Dedifferentiated amniotic fluid mesenchymal stem cell (primary cell): ENCODE data around the gene MRPS11.
"Not testable (repeated sequence)": the region's sequence is repeated elsewhere in the genome, so short reads cannot be mapped to it uniquely, and the experiment has no call there.

Experiments used
- DNase-seq: peaks from one replicate; pipeline ENCODE4 v3.0.0-alpha.2; 2016; ENCODE audit errors: extremely low spot score

The MRPS11 gene

DNA sequence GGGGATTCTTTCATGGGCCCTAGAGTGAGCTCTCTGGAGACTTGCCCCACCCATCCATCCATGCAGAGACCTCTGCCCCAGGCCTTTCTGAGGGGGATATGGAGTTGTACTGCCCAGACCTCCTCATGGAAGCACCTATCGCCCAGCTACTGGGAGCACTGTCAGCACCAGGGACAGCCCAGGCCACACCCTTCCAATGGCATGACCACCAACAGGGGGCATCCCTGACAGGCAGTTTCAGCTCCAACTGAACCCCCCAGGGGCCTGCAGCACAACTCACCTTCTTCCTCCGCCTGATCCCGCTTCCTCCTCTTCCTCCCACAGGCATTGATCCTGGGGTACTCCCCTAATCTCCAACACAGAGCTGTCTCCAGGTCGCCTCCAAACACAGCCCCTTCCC lies 21.8 kb downstream of the MRPS11 start:
- no peak for DNase-seq

DNA sequence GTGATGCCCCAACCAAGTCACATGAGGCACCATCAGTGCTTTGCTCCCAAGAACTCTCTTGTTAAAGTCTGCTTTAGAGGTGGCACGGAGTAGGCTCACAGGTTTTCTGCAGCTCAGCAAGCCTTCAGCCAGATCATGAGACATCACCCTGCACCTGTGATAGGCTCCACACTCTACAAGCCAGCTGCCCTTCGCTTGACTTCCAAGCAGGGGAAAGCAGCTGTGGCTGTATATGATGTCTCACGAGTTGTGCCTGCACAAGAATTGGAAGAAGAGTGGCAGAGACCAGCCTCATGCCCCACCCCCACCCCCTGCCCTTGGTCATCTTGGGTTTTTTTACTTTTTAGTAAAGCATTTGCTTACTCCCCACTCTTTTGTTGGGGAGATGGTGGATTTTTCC lies 22.5 kb downstream of the MRPS11 start:
- DNase-seq: no peak

DNA sequence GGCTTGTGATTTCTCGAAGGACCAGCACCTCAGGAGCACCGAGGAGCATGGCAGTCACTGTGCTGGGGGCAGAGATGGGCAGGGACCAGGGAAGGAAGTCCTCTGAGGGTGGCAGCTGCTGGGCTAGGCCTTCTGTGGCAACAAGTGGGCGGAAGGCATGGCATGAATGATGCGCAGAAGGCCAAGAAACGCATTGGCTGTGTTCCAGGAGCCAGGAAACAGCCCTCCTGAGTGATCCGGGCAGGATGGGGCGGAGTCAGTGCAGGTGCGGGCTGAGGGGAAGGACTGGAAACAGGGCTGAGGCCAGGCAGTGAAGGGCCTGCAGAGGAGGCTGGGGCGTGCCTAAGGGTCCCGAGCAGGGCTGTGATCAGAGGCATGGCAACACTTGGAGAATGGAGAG lies 23.6 kb downstream of the MRPS11 start:
- no peak for DNase-seq

DNA sequence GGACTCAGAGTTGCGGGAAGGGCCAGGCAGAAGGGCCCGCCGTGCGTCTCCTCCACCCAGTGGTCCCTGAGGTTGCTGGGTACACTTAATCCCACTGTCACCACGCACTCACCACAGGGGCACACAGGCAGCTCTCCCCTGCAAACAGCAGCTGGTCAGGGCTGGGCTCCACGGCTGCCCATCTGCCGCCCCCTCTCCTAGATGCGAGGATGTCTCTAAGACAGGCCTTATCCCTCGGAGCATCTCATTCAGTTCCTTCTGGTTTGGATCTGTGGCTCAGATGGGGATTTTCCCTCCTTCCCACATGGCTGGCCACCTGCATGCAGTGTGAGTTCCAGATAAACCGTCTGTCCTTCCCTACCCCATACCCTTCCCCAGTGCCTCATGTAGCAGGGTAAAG lies 26.3 kb downstream of the MRPS11 start:
- no peak for DNase-seq

DNA sequence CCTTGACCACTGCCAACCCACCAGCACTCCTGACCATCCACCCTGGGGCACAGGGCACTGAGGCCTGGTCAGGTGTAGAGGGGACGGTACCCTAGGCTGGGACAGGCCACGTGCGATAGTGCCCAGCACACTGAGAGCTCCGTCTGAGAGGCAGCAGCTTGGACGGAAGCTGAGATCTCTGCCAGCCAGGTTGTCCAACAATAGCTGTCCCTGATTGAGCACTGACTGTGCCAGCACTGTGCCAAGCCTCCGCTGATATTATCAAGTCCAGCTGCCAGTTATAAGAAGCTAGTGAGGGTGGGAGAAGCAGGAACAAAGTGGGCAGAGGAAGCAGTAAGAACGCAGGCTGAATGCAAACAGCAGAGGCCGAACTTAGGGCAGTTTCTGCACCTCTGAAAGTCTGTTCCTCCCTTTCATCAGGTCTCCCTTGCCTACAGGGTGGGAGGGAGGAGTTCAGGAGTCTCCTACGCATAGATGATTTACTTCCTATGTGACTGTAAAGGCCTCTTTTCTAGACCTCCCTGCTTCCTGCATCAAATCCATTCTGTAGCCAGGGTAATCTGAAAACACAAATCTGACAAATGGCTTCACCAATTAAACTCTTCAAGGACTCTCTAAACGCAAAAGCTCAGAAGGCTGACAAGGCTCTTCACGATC lies 29.7 kb downstream of the MRPS11 start:
- no peak for DNase-seq

DNA sequence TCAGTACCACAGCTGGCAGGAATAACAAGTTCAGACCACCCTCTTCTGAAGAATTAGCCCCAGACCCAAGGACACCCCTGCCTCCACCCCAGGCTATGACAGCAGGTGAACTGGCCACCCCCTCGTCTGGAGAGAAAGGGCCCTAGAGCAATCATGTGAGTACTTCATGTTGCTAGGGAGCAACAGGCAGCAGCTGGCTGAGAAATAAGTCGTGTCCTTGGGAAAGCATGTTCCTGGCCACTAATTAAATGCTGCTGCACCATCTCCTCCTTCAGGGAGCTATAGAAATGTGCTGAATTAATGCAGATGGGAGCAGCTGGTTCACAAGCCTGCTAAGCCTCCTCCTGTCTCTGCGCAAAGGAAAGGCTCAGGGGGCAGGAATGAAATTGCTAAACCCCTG lies 31.5 kb downstream of the MRPS11 start:
- DNase-seq: no peak

DNA sequence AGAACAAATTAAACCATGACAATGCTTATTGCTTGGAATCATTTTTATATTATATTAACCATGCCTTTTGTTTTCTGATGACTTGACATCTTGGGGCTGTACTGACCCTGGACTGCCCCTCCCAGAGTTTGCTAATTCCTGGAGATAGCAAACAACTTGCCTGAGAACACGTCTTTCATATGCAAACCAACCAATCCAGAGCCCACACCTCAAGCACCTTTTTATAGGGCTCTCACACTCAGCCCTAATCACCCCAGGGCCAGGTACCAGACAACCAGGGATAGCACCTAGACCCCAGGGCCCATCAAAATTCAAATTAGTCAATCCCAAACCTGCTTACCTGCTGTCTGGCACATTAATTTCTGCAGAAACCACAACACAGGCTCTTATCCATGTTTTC lies 36.9 kb downstream of the MRPS11 start:
- no peak for DNase-seq

DNA sequence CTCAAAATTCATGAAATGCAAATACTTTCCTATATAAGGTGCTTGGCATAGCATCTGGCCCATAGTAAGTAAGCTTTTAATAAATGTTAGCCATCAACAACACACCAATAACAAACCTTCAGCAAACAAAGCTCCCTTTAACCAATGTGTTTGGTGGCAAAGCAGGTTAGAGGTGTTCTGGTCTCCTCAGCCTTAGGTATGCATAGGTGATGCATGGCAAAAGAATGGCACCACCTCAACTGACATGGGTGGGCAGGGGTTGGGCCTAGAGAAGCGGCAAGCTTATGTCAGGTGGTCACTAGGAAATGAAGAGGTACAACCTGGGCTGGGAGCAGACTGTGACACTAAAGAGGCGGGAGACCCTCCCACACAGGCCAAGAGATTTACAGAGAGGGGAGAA lies 38.2 kb downstream of the MRPS11 start:
- DNase-seq: no peak

DNA sequence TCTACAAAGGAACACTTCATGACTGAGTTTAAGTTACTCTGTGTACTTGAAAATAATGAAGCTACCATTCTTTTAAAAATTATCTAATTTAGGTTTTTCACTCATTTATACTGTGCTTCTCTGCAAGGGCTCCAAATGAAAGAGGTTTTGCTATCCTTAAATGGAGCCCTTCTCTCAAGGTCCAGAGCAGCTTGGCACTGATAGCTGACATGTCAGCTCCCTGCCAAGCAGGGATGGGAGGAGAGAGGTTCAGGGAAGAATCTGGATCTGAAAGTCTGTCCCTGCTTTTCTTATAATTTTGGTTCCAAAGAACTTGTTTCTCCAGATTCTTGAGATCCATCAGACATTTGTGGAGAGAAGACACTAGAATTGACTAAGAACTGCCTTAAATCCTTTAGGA lies 39.1 kb downstream of the MRPS11 start:
- DNase-seq: no peak

DNA sequence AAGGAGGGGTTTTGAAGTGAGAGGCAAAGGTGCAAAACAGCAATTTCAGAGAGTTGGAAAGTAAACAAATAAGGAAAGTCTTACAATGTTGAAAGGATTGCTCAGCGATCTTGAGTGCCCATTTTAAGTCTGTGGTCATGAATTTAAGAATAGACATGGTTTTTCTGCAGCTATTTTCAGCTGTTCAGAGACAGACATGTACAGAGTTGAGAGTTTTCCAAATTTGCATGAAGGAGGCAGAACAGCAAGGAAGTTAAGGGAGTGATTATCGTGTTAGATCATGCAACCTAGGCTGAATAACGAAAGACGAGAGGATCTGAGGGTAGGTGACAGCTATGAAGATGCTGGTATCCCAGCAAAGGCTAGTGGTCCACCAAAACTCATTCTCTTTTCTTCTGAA lies 41.8 kb downstream of the MRPS11 start:
- no peak for DNase-seq

DNA sequence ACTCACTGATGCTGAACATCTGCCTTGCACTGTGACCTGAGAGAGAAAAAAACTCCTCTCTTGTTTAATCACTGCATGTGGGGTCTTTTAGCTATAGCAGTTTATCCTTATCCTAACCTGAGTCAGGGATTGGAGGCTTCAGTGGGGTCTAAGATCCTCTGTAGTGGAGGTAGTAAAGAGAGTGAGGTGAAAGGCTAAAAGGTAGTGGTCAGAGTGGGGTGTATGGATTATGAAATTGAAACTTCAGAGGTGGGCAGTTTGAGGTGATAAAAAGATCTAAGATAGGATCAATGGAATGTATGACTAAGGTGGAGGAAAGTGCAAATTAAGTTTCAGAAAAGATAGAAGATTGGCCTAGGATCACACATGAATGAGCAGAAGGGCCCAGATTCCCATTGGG lies 42.5 kb downstream of the MRPS11 start:
- DNase-seq: no peak

DNA sequence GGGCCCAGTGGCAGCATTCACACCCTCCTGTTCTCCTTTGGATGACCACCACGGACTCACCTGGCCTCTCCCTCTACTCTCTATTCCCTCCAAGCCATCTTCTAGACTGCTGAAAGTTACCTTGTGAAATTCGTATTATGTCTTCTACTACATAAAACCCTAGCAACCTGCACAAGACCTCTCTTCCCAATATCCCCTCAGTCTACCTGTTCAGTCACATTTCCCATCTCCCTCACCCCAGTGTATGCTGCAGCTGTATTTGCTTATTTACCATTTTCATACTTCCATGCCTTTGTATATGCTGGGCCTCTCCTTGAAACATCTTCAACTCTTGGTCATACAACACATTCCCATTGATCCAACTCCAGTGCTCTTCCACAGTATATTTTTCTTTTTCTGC lies 43.7 kb downstream of the MRPS11 start:
- no peak for DNase-seq

DNA sequence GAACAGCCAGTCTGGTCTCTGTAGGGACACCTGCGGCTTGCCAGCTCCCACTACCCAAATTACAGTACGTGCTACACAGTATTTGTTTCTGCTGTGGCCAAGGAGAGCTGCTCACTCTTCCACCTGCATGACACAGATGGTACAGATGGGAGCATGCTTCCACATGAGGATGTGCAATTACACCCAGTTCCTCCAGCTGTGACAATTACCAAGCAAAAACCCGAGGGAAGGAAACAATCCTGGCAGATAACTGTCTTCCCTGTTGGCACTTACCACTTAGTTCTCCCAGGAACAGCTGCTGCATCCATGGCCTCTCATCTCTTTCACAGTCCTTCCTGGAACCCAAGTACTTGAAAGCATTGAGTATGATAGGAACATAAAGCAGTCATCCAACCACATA lies 44.6 kb downstream of the MRPS11 start:
- no peak for DNase-seq

DNA sequence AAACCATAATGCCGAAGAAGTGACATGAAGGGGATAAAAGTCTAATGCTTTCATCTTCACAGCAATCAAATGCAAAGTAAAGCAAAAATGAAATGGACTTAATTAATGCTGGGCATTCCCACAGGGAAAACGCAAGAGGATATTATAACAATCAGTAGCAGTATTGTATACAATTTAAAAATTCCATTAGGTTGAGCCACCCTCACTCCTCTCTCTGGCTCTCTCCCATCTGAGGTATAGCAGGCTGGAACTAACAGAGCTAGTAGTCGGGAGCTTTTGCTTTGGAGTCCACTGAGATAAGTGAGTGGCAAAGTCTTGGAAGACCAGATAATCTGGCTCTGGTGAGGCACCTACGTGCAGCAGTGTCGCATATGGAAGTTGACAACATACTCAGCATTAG lies 45.1 kb downstream of the MRPS11 start:
- DNase-seq: no peak

DNA sequence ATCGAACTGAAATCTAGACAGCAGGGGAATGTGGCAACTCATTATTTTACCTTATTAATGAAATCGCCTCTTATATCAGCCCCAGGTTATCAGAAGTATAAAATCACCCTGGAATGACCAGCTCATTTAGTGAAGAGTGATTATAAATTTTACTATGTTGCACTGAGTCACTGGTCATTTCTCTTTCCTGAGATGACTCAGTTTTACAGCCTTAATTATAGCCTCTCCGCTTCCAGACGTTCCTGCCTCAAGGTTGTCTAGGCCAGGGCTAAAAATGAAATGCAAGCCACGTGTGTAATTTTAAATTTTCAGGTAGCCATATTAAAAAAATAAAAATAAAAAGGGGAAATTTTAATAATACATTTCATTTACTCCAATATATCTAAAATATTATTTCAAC lies 45.7 kb downstream of the MRPS11 start:
- DNase-seq: no peak

DNA sequence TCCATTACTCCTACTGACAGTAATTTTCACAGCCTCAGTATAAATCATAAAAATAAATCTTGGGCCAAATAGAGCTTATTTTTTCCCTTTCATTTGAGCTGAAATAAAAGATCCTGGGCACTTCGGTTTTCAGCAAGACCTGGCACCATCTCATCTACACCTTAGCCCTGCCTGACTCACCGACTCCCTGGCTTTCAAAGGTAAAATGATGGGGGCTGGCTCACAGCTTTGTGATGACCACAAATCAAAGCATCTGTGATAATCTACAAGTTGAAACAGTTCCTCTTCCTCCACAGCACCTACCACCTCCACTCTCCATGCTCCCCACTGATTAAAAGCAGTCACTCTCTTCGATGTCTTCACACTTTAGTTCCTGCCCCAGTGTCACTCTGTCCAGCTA lies 51.4 kb downstream of the MRPS11 start:
- DNase-seq: no peak

DNA sequence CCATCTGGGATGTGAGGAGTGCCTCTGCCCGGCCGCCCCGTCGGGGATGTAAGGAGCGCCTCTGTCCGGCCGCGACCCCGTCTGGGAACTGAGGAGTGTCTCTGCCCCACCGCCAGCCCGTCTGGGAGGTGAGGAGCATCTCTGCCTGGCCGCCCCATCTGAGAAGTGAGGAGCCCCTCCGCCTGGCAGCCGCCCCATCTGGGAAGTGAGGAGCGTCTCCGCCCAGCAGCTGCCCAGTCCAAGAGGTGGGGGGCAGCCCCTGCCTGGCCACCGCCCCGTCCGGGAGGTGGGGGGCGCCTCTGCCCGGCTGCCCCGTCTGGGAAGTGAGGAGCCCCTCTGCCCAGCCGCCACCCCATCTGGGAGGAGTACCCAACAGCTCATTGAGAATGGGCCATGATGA lies 56.6 kb downstream of the MRPS11 start:
- not testable (repeated sequence) for DNase-seq

DNA sequence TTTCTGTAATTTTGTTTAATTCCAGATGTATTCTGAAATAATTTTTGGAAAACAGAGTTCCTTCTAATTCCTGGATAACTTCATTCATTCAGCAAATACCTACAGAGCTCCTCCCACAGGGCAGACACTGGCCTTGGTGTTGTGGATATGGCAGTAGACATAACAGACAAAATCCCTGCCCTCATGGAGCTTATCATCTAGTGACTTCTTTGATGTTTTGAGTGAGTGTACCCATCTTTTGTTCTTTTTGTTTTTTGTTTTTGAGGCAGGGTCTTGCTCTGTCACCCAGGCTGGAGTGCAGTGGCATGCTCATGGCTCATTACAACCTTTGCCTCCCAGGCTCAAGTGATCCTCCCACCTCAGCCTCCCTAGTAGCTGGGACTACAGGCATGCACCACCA lies 57.9 kb downstream of the MRPS11 start:
- DNase-seq: no peak

DNA sequence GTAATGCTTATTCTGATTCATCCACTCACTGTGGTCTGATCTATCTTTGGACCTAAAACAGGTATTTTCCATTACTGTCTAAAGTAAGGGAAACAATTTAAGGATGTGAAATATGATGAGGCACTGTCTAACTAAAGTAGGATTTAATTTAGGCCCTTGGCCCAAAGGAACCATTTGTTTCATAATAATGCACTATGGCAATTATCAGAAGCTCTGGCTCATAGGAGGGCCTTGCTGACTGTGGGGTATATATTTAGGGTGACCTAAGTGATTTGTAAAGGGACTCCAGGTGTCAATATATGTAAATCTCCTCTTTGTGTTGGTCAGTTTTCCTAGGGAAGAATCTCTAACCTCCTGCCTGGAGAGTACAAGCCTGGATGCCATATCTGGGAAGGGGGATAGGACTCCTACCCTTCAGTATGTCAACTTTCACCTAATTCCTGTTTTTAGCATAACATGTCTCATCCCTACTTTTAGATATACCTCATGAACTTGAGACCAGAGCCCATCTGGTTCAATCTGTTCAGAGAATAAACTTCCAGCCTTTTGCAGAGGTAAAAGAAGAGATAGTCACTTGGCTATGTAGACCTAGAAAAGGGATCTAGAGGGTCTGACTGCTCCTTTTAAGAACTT lies 58.9 kb downstream of the MRPS11 start:
- no peak for DNase-seq

DNA sequence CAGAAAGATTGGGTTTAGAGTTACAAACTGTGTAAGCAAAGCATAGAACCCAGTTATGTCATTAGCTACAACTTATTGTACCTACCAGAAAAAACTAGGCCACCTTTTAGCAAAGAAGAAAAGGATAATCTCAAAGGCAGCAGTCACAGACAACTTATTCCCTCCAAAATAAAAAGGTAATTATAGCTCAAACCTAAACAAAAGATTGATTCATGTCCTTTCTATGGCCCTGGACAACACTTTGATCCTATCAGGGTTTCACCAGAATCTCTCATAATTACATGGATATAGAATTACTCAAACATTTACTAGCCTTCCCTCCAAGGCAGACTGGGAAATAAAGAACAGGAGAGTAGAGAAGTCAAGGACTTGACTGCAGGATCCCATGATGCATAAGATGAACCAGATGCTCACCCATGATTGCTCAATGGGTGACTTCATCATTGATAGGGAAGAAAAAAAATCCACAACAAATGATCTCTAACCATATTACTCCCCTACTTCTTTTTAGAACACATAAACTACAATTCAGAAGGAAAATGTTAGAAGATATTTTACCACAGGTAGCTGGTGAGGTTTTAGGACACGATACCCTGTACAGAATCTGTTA lies 61.6 kb downstream of the MRPS11 start:
- no peak for DNase-seq
